Memory B cell (primary cell): ENCODE data around the gene ZBTB43.
"Not testable (repeated sequence)": the region's sequence is repeated elsewhere in the genome, so short reads cannot be mapped to it uniquely, and the experiment has no call there.

Source experiments
- ATAC-seq: fragments of 150-1000 bp; cut with Tn5 transposase; 2 replicates; pipeline ENCODE4 v1.10.0; 2021; ENCODE audit warnings: low read depth, mild to moderate bottlenecking, moderate library complexity
- DNase-seq, 2 donors: peaks; one replicate each; pipeline ENCODE4 v3.0.0; 2022; ENCODE audit warnings: low spot score in 2 of 2
- H3K27ac Mint-ChIP-seq: one replicate; pipeline ENCODE4 v1.8.0; 2022; ENCODE audit warnings: mild to moderate bottlenecking, moderate library complexity, mixed read lengths
- H3K27me3 Mint-ChIP-seq: one replicate; pipeline ENCODE4 v1.8.0; 2022; ENCODE audit warnings: mixed read lengths
- H3K36me3 Mint-ChIP-seq: one replicate; pipeline ENCODE4 v1.8.0; 2022; ENCODE audit warnings: mild to moderate bottlenecking, mixed read lengths
- H3K4me1 Mint-ChIP-seq: one replicate; pipeline ENCODE4 v1.8.0; 2022; ENCODE audit warnings: mixed read lengths
- H3K4me3 Mint-ChIP-seq: one replicate; pipeline ENCODE4 v1.8.0; 2022; ENCODE audit warnings: mild to moderate bottlenecking, moderate library complexity, mixed read lengths
- H3K9me3 Mint-ChIP-seq: one replicate; pipeline ENCODE4 v1.8.0; 2022; ENCODE audit warnings: mixed read lengths

The ZBTB43 gene

GRCh38 chr9:126824052-126824451 lies 19.2 kb downstream of the ZBTB43 start:
- not testable (repeated sequence) for ATAC-seq, H3K27ac Mint-ChIP-seq, H3K4me3 Mint-ChIP-seq, DNase-seq, H3K27me3 Mint-ChIP-seq, H3K9me3 Mint-ChIP-seq
- peaks cover 18% of the 10 kb centered on the region for H3K4me1 Mint-ChIP-seq
- H3K36me3 Mint-ChIP-seq = peaks cover 22% of the 10 kb centered on the region

GRCh38 chr9:126827227-126827626 lies 22.4 kb downstream of the ZBTB43 start:
- peaks cover 9% of the 10 kb centered on the region for H3K4me1 Mint-ChIP-seq
- no peaks in the 10 kb centered on the region for H3K27me3 Mint-ChIP-seq
- H3K4me3 Mint-ChIP-seq = no peak overlapping the region
- H3K9me3 Mint-ChIP-seq = no peaks in the 10 kb centered on the region
- peaks cover 18% of the 10 kb centered on the region for H3K36me3 Mint-ChIP-seq
- H3K27ac Mint-ChIP-seq = no peak overlapping the region
- ATAC-seq (no peak), DNase-seq (no peak)

- H3K4me3 Mint-ChIP-seq = no peak overlapping the region
- H3K27me3 Mint-ChIP-seq = no peaks in the 10 kb centered on the region
- no peak overlapping the region for H3K27ac Mint-ChIP-seq
- no peak for DNase-seq
- peaks cover 32% of the 10 kb centered on the region for H3K36me3 Mint-ChIP-seq
- no peaks in the 10 kb centered on the region for H3K9me3 Mint-ChIP-seq
- peaks cover 15% of the 10 kb centered on the region for H3K4me1 Mint-ChIP-seq
- no peak for ATAC-seq
Observed at GRCh38 chr9:126829035-126829434, 24.2 kb downstream of the ZBTB43 start.

DNA sequence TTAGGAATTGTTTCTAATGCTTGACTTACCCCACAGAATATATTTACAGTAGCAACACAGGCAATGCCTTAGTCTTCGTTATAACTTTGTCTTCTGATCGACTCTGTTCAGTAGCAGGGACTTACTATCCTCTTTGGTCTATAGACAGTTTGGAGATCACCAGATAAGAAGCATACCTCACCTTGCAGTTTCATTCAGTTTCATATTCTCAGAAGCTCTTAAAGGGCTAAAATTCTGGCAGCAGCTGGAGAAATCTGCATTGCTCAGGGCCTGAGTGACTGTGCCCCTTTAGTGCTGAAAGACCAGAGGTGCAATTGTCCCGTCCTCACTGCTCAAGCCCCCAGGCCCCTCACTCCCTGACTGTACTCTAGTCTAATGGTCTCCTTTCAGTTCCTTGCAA lies 26.0 kb downstream of the ZBTB43 start:
- H3K4me1 Mint-ChIP-seq = peaks cover 16% of the 10 kb centered on the region
- H3K36me3 Mint-ChIP-seq = peaks cover 34% of the 10 kb centered on the region
- DNase-seq = no peak
- H3K4me3 Mint-ChIP-seq = no peak overlapping the region
- H3K9me3 Mint-ChIP-seq = no peaks in the 10 kb centered on the region
- no peaks in the 10 kb centered on the region for H3K27me3 Mint-ChIP-seq
- no peak for ATAC-seq
- H3K27ac Mint-ChIP-seq = no peak overlapping the region

GRCh38 chr9:126832440-126832839 lies 27.6 kb downstream of the ZBTB43 start:
- Mint-ChIP-seq H3K36me3 (peaks cover 36% of the 10 kb centered on the region), H3K27me3 (no peaks in the 10 kb centered on the region), H3K4me1 (peaks cover 21% of the 10 kb centered on the region), H3K4me3 (no peak overlapping the region), H3K27ac (no peak overlapping the region), H3K9me3 (no peaks in the 10 kb centered on the region)
- no peak for DNase-seq
- no peak for ATAC-seq

- DNase-seq (no peak), ATAC-seq (no peak)
- Mint-ChIP-seq H3K27ac (peak overlapping the region; percentile 12), H3K9me3 (no peaks in the 10 kb centered on the region), H3K36me3 (peaks cover 36% of the 10 kb centered on the region), H3K27me3 (no peaks in the 10 kb centered on the region), H3K4me1 (peaks cover 21% of the 10 kb centered on the region), H3K4me3 (no peak overlapping the region)
Observed at GRCh38 chr9:126833020-126833419, 28.2 kb downstream of the ZBTB43 start.

DNA sequence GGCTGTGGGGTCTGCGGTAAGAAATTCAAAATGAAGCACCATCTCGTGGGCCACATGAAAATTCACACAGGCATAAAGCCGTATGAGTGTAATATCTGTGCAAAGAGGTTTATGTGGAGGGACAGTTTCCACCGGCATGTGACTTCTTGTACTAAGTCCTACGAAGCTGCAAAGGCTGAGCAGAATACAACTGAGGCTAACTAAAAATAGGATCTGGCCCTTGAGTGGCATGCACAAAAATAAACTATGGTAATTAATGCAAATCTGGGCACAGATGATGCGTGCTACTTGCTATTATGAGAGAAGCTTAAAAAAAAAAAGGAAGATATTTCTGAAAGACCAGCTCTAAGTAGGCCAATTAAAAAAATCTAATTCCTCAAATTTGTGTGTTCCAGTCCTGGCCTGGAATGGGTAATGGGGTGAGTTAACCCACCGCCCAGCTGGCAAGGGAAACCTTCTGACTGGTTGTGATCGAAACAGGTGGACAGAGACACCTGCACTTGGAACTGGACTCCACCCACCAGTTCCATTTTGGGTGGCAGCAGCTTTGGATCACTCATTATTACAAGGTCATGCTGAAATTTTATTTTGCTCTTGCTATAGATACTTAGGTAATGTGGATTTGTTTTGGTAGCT lies 29.0 kb downstream of the ZBTB43 start:
- Mint-ChIP-seq H3K9me3 (no peaks in the 10 kb centered on the region), H3K36me3 (peaks cover 36% of the 10 kb centered on the region), H3K4me3 (no peak overlapping the region), H3K4me1 (peaks cover 27% of the 10 kb centered on the region), H3K27me3 (no peaks in the 10 kb centered on the region), H3K27ac (no peak overlapping the region)
- DNase-seq (no peak), ATAC-seq (peak; percentile 22)

DNA sequence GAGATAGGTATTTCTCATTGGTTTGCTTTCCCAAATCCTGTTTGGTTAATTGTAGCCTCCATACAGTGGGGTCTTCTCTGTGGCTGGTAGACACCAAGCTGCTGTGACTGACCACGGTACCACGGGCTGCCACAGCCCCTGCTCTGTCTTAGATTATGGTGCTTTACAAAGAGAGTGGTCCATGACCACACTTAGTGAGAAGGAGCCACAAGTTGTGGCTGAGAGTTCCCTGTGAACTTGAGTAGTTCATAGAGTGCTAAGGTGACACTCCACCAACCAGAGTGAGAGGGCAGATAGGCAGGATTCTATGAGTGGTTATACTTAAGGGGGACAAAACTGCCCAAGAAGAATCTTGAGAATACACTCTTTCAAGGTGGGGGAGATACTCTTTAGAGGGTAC lies 29.8 kb downstream of the ZBTB43 start:
- DNase-seq = no peak
- peaks cover 35% of the 10 kb centered on the region for H3K36me3 Mint-ChIP-seq
- no peak overlapping the region for H3K4me3 Mint-ChIP-seq
- ATAC-seq = no peak
- H3K27me3 Mint-ChIP-seq = no peaks in the 10 kb centered on the region
- H3K27ac Mint-ChIP-seq = no peak overlapping the region
- peaks cover 30% of the 10 kb centered on the region for H3K4me1 Mint-ChIP-seq
- H3K9me3 Mint-ChIP-seq = no peaks in the 10 kb centered on the region

DNA sequence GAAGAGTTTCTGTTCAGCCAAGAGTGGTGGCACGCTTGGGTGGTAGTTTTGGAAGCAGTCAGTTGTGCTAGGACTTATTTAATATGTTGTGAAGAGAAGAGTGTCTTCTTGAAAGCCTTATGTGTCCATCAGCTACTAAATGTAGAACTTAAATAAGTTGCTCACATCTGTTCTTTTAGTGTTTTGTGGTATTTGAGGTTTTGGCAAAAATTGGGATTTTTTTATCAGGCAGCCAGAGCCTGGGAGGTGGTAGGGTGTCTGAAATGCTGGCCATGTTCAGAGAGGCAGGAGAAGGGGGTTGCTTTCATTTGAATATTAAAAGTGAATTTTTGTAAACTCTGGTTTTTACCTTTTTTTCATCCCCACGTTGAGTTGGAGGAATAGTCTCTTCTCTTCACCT lies 31.4 kb downstream of the ZBTB43 start:
- H3K4me3 Mint-ChIP-seq = no peak overlapping the region
- H3K9me3 Mint-ChIP-seq = no peaks in the 10 kb centered on the region
- no peaks in the 10 kb centered on the region for H3K27me3 Mint-ChIP-seq
- ATAC-seq (no peak), DNase-seq (no peak)
- H3K27ac Mint-ChIP-seq = no peak overlapping the region
- peaks cover 32% of the 10 kb centered on the region for H3K4me1 Mint-ChIP-seq
- H3K36me3 Mint-ChIP-seq = peaks cover 33% of the 10 kb centered on the region

DNA sequence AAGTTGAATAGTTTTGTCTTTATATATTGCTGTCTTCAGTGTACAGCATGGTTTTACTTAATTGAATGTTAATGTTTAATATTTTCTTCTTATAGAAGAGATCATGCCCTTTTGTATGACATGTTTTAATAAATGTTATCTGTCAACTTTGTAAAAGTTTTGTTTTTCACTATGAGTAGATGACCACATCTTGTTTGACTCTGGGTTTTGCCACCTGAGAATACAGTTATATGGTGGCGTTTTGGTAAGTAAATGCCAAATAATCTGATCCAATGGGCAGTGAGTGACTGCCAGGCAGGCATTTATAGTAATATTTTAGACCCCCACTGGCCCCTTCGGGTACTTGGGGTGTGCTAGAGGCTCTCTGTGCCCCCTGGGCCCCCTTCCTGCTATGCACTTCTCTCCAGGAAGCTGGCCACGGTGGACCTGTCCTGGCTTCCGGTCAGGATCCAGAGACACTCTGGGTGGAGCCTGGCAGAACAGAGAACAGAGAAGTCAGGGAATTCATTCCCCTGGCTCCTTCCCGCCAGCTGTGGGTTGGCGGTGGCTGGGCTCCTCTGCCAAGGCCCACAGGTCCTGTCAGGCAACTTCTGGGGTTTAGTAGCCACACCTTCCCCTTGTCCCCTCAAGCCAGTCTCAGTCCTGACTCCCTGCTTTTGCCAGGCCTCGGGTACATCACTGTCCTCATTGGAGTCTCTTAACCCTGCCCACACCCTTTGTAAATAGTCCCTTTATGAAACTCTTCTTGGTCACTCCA lies 33.4 kb downstream of the ZBTB43 start:
- Mint-ChIP-seq H3K27ac (no peak overlapping the region), H3K4me3 (no peak overlapping the region), H3K4me1 (peaks cover 30% of the 10 kb centered on the region), H3K27me3 (no peaks in the 10 kb centered on the region), H3K36me3 (peaks cover 20% of the 10 kb centered on the region), H3K9me3 (no peaks in the 10 kb centered on the region)
- DNase-seq (no peak), ATAC-seq (no peak)

DNA sequence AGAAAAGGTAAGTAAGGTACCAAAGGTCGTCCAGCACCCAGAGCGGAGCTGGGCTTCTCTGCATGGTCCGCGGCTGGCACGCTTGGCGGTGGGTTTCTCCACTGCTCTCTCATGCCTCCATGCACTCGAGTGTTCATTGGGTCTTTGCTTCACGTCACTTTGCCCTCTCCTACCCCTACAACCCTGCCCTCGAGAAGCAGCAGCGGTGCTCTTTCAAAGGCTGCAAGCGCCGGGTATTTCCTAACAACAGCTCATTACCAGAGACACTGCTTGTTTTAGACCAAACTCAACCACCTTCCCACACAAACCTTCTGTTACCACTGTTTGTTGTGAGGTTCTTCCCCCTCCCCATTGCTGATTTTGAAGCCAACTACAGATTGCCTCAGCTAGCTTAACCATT lies 34.1 kb downstream of the ZBTB43 start:
- no peak for DNase-seq
- peaks cover 15% of the 10 kb centered on the region for H3K36me3 Mint-ChIP-seq
- peaks cover 29% of the 10 kb centered on the region for H3K4me1 Mint-ChIP-seq
- no peak for ATAC-seq
- H3K27me3 Mint-ChIP-seq = no peaks in the 10 kb centered on the region
- peak overlapping the region; percentile 22 for H3K27ac Mint-ChIP-seq
- no peaks in the 10 kb centered on the region for H3K9me3 Mint-ChIP-seq
- H3K4me3 Mint-ChIP-seq = no peak overlapping the region

DNA sequence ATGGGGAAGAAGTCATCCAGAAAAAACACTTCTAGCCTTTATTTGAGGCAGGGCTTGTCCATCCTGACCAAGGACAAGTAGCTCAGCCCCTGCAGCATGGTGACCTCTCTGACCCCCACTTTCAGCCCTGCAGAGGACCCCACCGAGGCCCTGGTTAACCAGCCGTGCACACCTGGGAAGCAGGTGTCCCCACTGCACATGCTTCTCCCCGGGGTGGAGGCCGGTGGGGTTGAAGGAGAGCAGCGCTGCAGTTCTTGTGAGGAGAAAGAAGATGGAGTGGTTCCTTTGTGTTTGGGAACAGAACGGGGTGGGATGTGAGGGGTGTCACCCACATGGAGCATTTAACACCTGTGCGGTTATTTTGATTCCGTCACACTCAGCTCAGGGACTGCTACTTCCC lies 34.5 kb downstream of the ZBTB43 start:
- no peaks in the 10 kb centered on the region for H3K9me3 Mint-ChIP-seq

DNA sequence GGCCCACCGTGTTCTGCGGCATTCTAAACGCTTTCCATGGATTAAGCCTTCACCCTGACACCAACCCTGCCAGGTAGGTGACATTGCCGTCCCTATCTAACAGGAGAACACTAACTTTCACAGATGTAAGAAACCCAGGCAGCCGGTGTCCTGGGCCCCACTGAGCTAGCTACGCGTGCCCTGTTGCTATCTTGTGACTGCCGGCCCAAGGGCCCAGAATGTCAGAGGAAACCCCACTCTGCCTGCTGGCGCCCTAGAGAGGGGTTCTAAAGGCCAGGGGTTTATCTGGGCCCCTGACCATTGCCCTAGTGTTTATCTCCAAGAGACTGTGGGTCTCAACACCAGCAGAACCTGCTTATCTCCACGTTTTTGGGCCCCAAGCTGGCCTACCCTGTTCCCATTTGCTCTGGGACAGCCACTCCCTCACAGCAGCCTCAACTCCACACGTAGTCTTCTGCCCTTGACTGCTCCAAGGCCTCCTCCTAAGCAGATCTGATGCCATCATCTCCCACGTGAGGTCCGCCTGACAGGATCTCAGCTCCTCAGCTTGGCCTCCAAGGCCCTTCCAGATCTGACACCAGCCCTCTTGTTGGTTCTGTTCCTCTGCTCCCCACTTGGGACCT lies 37.5 kb downstream of the ZBTB43 start:
- Mint-ChIP-seq H3K4me3 (no peak overlapping the region), H3K36me3 (peaks cover 2% of the 10 kb centered on the region), H3K4me1 (peaks cover 16% of the 10 kb centered on the region), H3K27me3 (peaks cover 2% of the 10 kb centered on the region), H3K27ac (no peak overlapping the region), H3K9me3 (no peaks in the 10 kb centered on the region)
- ATAC-seq (no peak), DNase-seq (no peak)

More for the DNA sequence above, 34.5 kb downstream of the ZBTB43 start:
- no peak overlapping the region for H3K4me3 Mint-ChIP-seq
- no peak for ATAC-seq
- H3K36me3 Mint-ChIP-seq = peaks cover 13% of the 10 kb centered on the region
- H3K27me3 Mint-ChIP-seq = no peaks in the 10 kb centered on the region
- peak overlapping the region; percentile 22 for H3K27ac Mint-ChIP-seq
- DNase-seq = no peak
- peaks cover 25% of the 10 kb centered on the region for H3K4me1 Mint-ChIP-seq

GRCh38 chr9:126842977-126843799 lies 38.3 kb downstream of the ZBTB43 start:
- Mint-ChIP-seq H3K36me3 (peaks cover 2% of the 10 kb centered on the region), H3K9me3 (no peaks in the 10 kb centered on the region), H3K4me3 (no peak overlapping the region), H3K27ac (no peak overlapping the region), H3K4me1 (peaks cover 16% of the 10 kb centered on the region), H3K27me3 (peaks cover 2% of the 10 kb centered on the region)
- ATAC-seq = peak; percentile 83
- DNase-seq = no peak
